ENCODE data around the gene NOXA1.

The NOXA1 gene

GRCh38 chr9:137383081-137383783 is 40.0 kb upstream of the NOXA1 start:
- H2AK5ac ChIP-seq (ENCODE audit: low read length, severe bottlenecking), result no peak overlapping the region
- H4K91ac ChIP-seq (ENCODE audit: low read length), result no peak overlapping the region
- H3K9me3 ChIP-seq (ENCODE audit: control insufficient read depth, low read length), result no peaks in the 10 kb centered on the region
- H3K18ac ChIP-seq (ENCODE audit: low read depth in 1 of 2, low read length in 2 of 2), result no peak overlapping the region
- H3K79me1 ChIP-seq (replicated peaks; ENCODE audit: low read length, poor library complexity, severe bottlenecking), result no peaks in the 10 kb centered on the region
- peaks cover 17% of the 10 kb centered on the region for H3K4me1 ChIP-seq (ENCODE audit: control insufficient read depth, insufficient read depth, low read depth, low read length)
- H3K4ac ChIP-seq (ENCODE audit: low read depth in 1 of 2, low read length in 2 of 2), result no peak overlapping the region
- no peak overlapping the region for H4K8ac ChIP-seq (ENCODE audit: low read length)
- 89% methylated on average over 26 of the region's 27 CpGs for WGBS
- no peak overlapping the region for H2BK5ac ChIP-seq (ENCODE audit: low read depth, low read length, poor library complexity, severe bottlenecking)
- H3K4me3 ChIP-seq (ENCODE audit: insufficient read depth in 1 of 2, low read depth in 1 of 2, low read length in 2 of 2), result no peak overlapping the region
- no peak overlapping the region for H3K4me2 ChIP-seq (ENCODE audit: low read length, poor library complexity, severe bottlenecking)
- no peak overlapping the region for H3K9ac ChIP-seq (ENCODE audit: low read length)
- H3K36me3 ChIP-seq (ENCODE audit: control insufficient read depth in 1 of 2, insufficient read depth in 2 of 2, low read depth in 1 of 2, low read length in 2 of 2), result peaks cover 0 to 29% of the 10 kb centered on the region in 2 experiments
- no peak overlapping the region for H3K27ac ChIP-seq (ENCODE audit: low read length, poor library complexity, severe bottlenecking)
- no peak overlapping the region for H2AFZ ChIP-seq (ENCODE audit: low read depth, low read length)
- no peaks in the 10 kb centered on the region for H3K27me3 ChIP-seq (ENCODE audit: control insufficient read depth in 1 of 2, insufficient read depth in 1 of 2, low read length in 2 of 2)
- no peak for DNase-seq
- no peak overlapping the region for H2BK120ac ChIP-seq (ENCODE audit: low read depth, low read length)
- no peak overlapping the region for H2BK12ac ChIP-seq (ENCODE audit: low read length in 2 of 2)
- no peak overlapping the region for H2BK15ac ChIP-seq (ENCODE audit: low read depth, poor library complexity, severe bottlenecking)
- H3K23ac ChIP-seq (ENCODE audit: low read length in 2 of 2), result no peak overlapping the region
- H3K14ac ChIP-seq (ENCODE audit: low read length in 2 of 2), result no peak overlapping the region

DNA sequence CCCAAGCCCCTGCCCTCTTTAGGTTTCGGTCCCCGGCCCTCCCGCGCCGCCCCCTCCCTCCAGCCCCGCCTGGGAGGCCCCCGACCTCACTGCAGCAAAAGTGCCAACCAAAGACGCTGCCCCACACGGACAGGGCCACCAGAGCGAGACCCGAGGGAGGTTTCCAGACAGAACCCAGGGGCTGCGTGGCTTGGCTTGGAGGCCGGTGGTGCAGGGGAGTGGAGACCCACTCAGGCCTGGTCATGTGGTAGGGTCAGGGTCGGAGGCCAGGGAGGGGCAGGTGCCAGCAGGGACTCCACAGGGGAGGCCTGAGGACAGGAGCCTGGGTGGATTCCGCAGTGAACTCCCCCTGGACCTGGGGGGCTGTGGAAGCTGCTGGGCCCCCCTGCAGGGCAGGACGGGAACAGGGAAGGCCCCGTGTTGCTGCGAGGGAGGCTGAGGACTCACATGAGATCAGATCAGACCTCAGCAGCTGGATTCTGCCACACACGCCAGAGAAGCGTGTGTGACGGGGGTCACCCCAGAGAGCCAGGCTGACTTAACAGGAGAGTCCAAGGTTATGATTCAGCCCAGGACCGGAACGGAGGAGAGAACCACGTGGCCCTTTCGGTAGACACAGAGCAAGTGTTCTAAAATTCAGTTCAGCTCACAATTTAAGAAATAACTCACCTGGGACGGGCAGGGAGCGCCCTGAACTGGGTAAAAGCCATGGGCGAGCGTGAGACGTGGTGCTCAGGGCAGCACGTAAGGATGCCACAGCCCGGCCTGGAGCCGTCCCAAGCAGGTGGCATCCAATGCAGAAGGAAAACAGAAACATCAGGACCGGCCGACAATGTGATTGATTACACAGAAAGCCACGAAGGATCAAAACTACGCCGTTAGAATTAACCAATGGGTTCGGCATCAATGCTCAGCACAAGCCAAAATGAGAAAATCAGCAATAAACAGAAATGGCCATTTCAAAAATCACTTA is 39.1 kb upstream of the NOXA1 start:
- no peaks in the 10 kb centered on the region for H3K27me3 ChIP-seq (ENCODE audit: control insufficient read depth in 1 of 2, insufficient read depth in 1 of 2, low read length in 2 of 2)

GRCh38 chr9:137385061-137385655 is 38.0 kb upstream of the NOXA1 start:
- no peaks in the 10 kb centered on the region for H3K79me1 ChIP-seq (replicated peaks; ENCODE audit: low read length, poor library complexity, severe bottlenecking)
- H2BK120ac ChIP-seq (ENCODE audit: low read depth, low read length), result no peak overlapping the region
- H3K4me1 ChIP-seq (ENCODE audit: control insufficient read depth, insufficient read depth, low read depth, low read length), result peaks cover 12% of the 10 kb centered on the region
- no peak overlapping the region for H2AFZ ChIP-seq (ENCODE audit: low read depth, low read length)
- no peak for DNase-seq
- H4K91ac ChIP-seq (ENCODE audit: low read length), result no peak overlapping the region
- no peak overlapping the region for H3K27ac ChIP-seq (ENCODE audit: low read length, poor library complexity, severe bottlenecking)
- no peak overlapping the region for H3K4ac ChIP-seq (ENCODE audit: low read depth in 1 of 2, low read length in 2 of 2)
- no peak overlapping the region for H2BK5ac ChIP-seq (ENCODE audit: low read depth, low read length, poor library complexity, severe bottlenecking)
- no peak overlapping the region for H3K23ac ChIP-seq (ENCODE audit: low read length in 2 of 2)
- 92% methylated on average over 20 of the region's 26 CpGs for WGBS
- peaks cover 0 to 34% of the 10 kb centered on the region in 2 experiments for H3K36me3 ChIP-seq (ENCODE audit: control insufficient read depth in 1 of 2, insufficient read depth in 2 of 2, low read depth in 1 of 2, low read length in 2 of 2)
- H2AK5ac ChIP-seq (ENCODE audit: low read length, severe bottlenecking), result no peak overlapping the region
- H2BK15ac ChIP-seq (ENCODE audit: low read depth, poor library complexity, severe bottlenecking), result no peak overlapping the region
- H3K9ac ChIP-seq (ENCODE audit: low read length), result no peak overlapping the region
- H3K4me2 ChIP-seq (ENCODE audit: low read length, poor library complexity, severe bottlenecking), result no peak overlapping the region
- H3K14ac ChIP-seq (ENCODE audit: low read length in 2 of 2), result no peak overlapping the region
- H3K4me3 ChIP-seq (ENCODE audit: insufficient read depth in 1 of 2, low read depth in 1 of 2, low read length in 2 of 2), result no peak overlapping the region
- H2BK12ac ChIP-seq (ENCODE audit: low read length in 2 of 2), result no peak overlapping the region
- H3K27me3 ChIP-seq (ENCODE audit: control insufficient read depth in 1 of 2, insufficient read depth in 1 of 2, low read length in 2 of 2), result no peaks in the 10 kb centered on the region
- no peaks in the 10 kb centered on the region for H3K9me3 ChIP-seq (ENCODE audit: control insufficient read depth, low read length)
- no peak overlapping the region for H4K8ac ChIP-seq (ENCODE audit: low read length)
- no peak overlapping the region for H3K18ac ChIP-seq (ENCODE audit: low read depth in 1 of 2, low read length in 2 of 2)

More for the DNA sequence above, 39.1 kb upstream of the NOXA1 start:
- H4K8ac ChIP-seq (ENCODE audit: low read length), result no peak overlapping the region
- no peak for DNase-seq
- no peak overlapping the region for H4K91ac ChIP-seq (ENCODE audit: low read length)
- no peak overlapping the region for H3K18ac ChIP-seq (ENCODE audit: low read depth in 1 of 2, low read length in 2 of 2)
- no peak overlapping the region for H3K4me2 ChIP-seq (ENCODE audit: low read length, poor library complexity, severe bottlenecking)
- H3K4me3 ChIP-seq (ENCODE audit: insufficient read depth in 1 of 2, low read depth in 1 of 2, low read length in 2 of 2), result no peak overlapping the region
- H3K27ac ChIP-seq (ENCODE audit: low read length, poor library complexity, severe bottlenecking), result no peak overlapping the region
- 90% methylated on average over 39 of the region's 39 CpGs for WGBS
- H3K4ac ChIP-seq (ENCODE audit: low read depth in 1 of 2, low read length in 2 of 2), result no peak overlapping the region
- H3K4me1 ChIP-seq (ENCODE audit: control insufficient read depth, insufficient read depth, low read depth, low read length), result peaks cover 15% of the 10 kb centered on the region
- no peak overlapping the region for H3K23ac ChIP-seq (ENCODE audit: low read length in 2 of 2)
- H3K79me1 ChIP-seq (replicated peaks; ENCODE audit: low read length, poor library complexity, severe bottlenecking), result no peaks in the 10 kb centered on the region
- no peaks in the 10 kb centered on the region for H3K9me3 ChIP-seq (ENCODE audit: control insufficient read depth, low read length)
- peaks cover 0 to 38% of the 10 kb centered on the region in 2 experiments for H3K36me3 ChIP-seq (ENCODE audit: control insufficient read depth in 1 of 2, insufficient read depth in 2 of 2, low read depth in 1 of 2, low read length in 2 of 2)
- H2BK12ac ChIP-seq (ENCODE audit: low read length in 2 of 2), result no peak overlapping the region
- no peak overlapping the region for H2BK15ac ChIP-seq (ENCODE audit: low read depth, poor library complexity, severe bottlenecking)
- no peak overlapping the region for H2AFZ ChIP-seq (ENCODE audit: low read depth, low read length)
- no peak overlapping the region for H3K14ac ChIP-seq (ENCODE audit: low read length in 2 of 2)
- no peak overlapping the region for H2BK120ac ChIP-seq (ENCODE audit: low read depth, low read length)
- no peak overlapping the region for H2BK5ac ChIP-seq (ENCODE audit: low read depth, low read length, poor library complexity, severe bottlenecking)
- H2AK5ac ChIP-seq (ENCODE audit: low read length, severe bottlenecking), result no peak overlapping the region
- H3K9ac ChIP-seq (ENCODE audit: low read length), result no peak overlapping the region
